HepG2 (cell line): ENCODE results near the gene CHST12. TPM values are rescaled to one million over a fixed set of nuclear protein-coding genes. Genes with fewer than 3 reads are reported as not detected.

Experiments
- ATAC-seq: fragments of 200-7000 bp; cut with Tn5 transposase; 3 replicates; pipeline ENCODE4 v1.9.1; 2020; ENCODE audit warnings: mild to moderate bottlenecking, moderate library complexity
- BruUV-seq: library from RNA; stranded (reverse); fragments of 400-500 nt; replicated peaks from 2 replicates; lab custom pipeline; 2021; lab: Mats Ljungman, UMichigan
- CTCF ChIA-PET: fragments of 300-600 bp; formaldehyde crosslinking; extraction: SDS; loops from one replicate; lab custom pipeline; 2021; ENCODE audit warnings: low total read pairs, inconsistent platforms, low intra/inter-chr PET ratio; lab: Yijun Ruan, JAX
- POLR2A ChIA-PET: fragments of 350-600 bp; sonication (Branson Sonifier 250); formaldehyde crosslinking; loops from one replicate; lab custom pipeline; 2020; ENCODE audit warnings: antibody characterized with exemption, inconsistent platforms; lab: Yijun Ruan, JAX
- DNase-seq: peaks from one replicate; pipeline ENCODE4 v3.0.0-alpha.2; 2015; ENCODE audit warnings: low spot score
- FAIRE-seq: peaks from 3 replicates; lab custom pipeline; 2011; peaks lifted over from hg19 to GRCh38; lab: Jason Lieb, UNC
- H2AFZ ChIP-seq: one replicate; pipeline ENCODE4 v1.6.1; 2011; ENCODE audit warnings: low read length, inconsistent platforms
- H3K27ac ChIP-seq: fragments of 300-600 bp; 3 replicates; pipeline ENCODE4 v1.8.0; 2011; ENCODE audit warnings: mixed run types, mild to moderate bottlenecking, mixed read lengths, low read length, inconsistent platforms; ENCODE audit not compliant: insufficient read depth; ENCODE audit errors: extremely low read length
- H3K27me3 ChIP-seq, 2 experiments: fragments of 200-600 bp in 1 of 2; 2 replicates in 1 of 2; 3 replicates in 1 of 2; pipeline versions ENCODE4 v1.6.0 to v1.8.0; 2011; ENCODE audit warnings: low read length in 2 of 2, mild to moderate bottlenecking in 2 of 2, moderate library complexity in 2 of 2, inconsistent platforms in 1 of 2; ENCODE audit not compliant: insufficient read depth in 2 of 2, control insufficient read depth in 1 of 2
- H3K36me3 ChIP-seq, 2 experiments: fragments of 200-600 bp in 1 of 2; replicated peaks in 1 of 2; 2 replicates in 1 of 2; 3 replicates in 1 of 2; pipeline versions ENCODE4 v1.5.1 to v1.8.0; 2011; ENCODE audit warnings: low read length in 2 of 2, inconsistent platforms in 1 of 2; ENCODE audit not compliant: insufficient read depth in 2 of 2, control insufficient read depth in 1 of 2
- H3K4me1 ChIP-seq: 2 replicates; pipeline ENCODE4 v1.5.1; 2012; ENCODE audit warnings: low read length, inconsistent platforms; ENCODE audit not compliant: insufficient read depth
- H3K4me2 ChIP-seq: 2 replicates; pipeline ENCODE4 v1.6.0; 2011; ENCODE audit warnings: low read depth, low read length, inconsistent platforms
- H3K4me3 ChIP-seq, 3 experiments: fragments of 200-600 bp in 1 of 3; sonication (generic), shearing (Covaris generic) in 1 of 3; replicated peaks in 1 of 3; 2 replicates each; pipeline ENCODE4 v1.5.1; 2011 to 2016; ENCODE audit warnings: low read length in 3 of 3, inconsistent platforms in 2 of 3, low read depth in 2 of 3, mild to moderate bottlenecking in 2 of 3, control low read depth in 1 of 3, mixed read lengths in 1 of 3; ENCODE audit not compliant: insufficient read depth in 1 of 3
- H3K79me2 ChIP-seq: one replicate; pipeline ENCODE4 v1.6.1; 2011; ENCODE audit warnings: low read length, inconsistent platforms; ENCODE audit not compliant: insufficient read depth
- H3K9ac ChIP-seq: 2 replicates; pipeline ENCODE4 v1.6.0; 2011; ENCODE audit warnings: mild to moderate bottlenecking, low read depth, low read length, inconsistent platforms; ENCODE audit not compliant: insufficient read depth
- H3K9me3 ChIP-seq: 2 replicates; pipeline ENCODE4 v1.5.1; 2012; ENCODE audit warnings: mild to moderate bottlenecking, low read length
- H4K20me1 ChIP-seq: 2 replicates; pipeline ENCODE4 v1.6.0; 2011; ENCODE audit warnings: inconsistent platforms, mild to moderate bottlenecking, low read length, moderate library complexity; ENCODE audit not compliant: insufficient read depth
- CENPT ChIP-seq: sonication (generic); formaldehyde crosslinking; IDR thresholded peaks from 2 replicates; pipeline ENCODE4 v1.8.0; 2022; ENCODE audit warnings: low read depth, mild to moderate bottlenecking, moderate library complexity, missing genetic modification reagents
- E2F1 ChIP-seq: sonication (generic); formaldehyde crosslinking; IDR thresholded peaks from 2 replicates; pipeline ENCODE4 v1.5.0; 2020; ENCODE audit warnings: missing genetic modification reagents
- FOXA3 ChIP-seq: IDR thresholded peaks from 2 replicates; pipeline ENCODE4 v1.6.1; 2016; ENCODE audit warnings: missing genetic modification reagents, missing compliant biosample characterization
- FOXM1 ChIP-seq: sonication (generic); formaldehyde crosslinking; IDR thresholded peaks from 2 replicates; pipeline ENCODE4 v1.5.0; 2020; ENCODE audit warnings: missing genetic modification reagents
- HDAC6 ChIP-seq: fragments of 200-600 bp; sonication (generic); IDR thresholded peaks from 2 replicates; pipeline ENCODE4 v1.7.0; 2017; ENCODE audit warnings: mild to moderate bottlenecking, antibody characterized with exemption, low read length, low read depth
- IRF2 ChIP-seq: IDR thresholded peaks from 2 replicates; pipeline ENCODE4 v1.6.1; 2018; ENCODE audit warnings: missing genetic modification reagents, missing compliant biosample characterization
- MAX ChIP-seq: IDR thresholded peaks from 2 replicates; pipeline ENCODE4 v1.6.1; 2012; ENCODE audit warnings: inconsistent platforms
- MTF1 ChIP-seq: sonication (generic); formaldehyde crosslinking; IDR thresholded peaks from 2 replicates; pipeline ENCODE4 v1.5.0; 2020; ENCODE audit warnings: missing genetic modification reagents
- PHF20 ChIP-seq: sonication (generic); formaldehyde crosslinking; IDR thresholded peaks from 2 replicates; pipeline ENCODE4 v1.5.0; 2020; ENCODE audit warnings: mild to moderate bottlenecking, missing genetic modification reagents
- RFXANK ChIP-seq: IDR thresholded peaks from 2 replicates; pipeline ENCODE4 v1.6.1; 2016
- ZNF224 ChIP-seq: sonication (generic); formaldehyde crosslinking; IDR thresholded peaks from 2 replicates; pipeline ENCODE4 v1.5.0; 2020; ENCODE audit warnings: mild to moderate bottlenecking, missing genetic modification reagents
- ZNF431 ChIP-seq: sonication (generic); formaldehyde crosslinking; IDR thresholded peaks from 2 replicates; pipeline ENCODE4 v1.9.0; 2022; ENCODE audit warnings: missing genetic modification reagents, low read depth, mild to moderate bottlenecking, borderline replicate concordance
- ZNF501 ChIP-seq: sonication (generic); formaldehyde crosslinking; IDR thresholded peaks from 2 replicates; pipeline ENCODE4 v1.5.1; 2020; ENCODE audit warnings: mild to moderate bottlenecking, moderate library complexity, missing genetic modification reagents
- ZNF563 ChIP-seq: sonication (generic); formaldehyde crosslinking; IDR thresholded peaks from 2 replicates; pipeline ENCODE4 v1.8.0; 2022; ENCODE audit warnings: mild to moderate bottlenecking, moderate library complexity, missing genetic modification reagents
- ZNF619 ChIP-seq: sonication (generic); formaldehyde crosslinking; IDR thresholded peaks from 2 replicates; pipeline ENCODE4 v1.4.0; 2020; ENCODE audit warnings: mild to moderate bottlenecking, missing genetic modification reagents
- ZNF644 ChIP-seq: IDR thresholded peaks from 2 replicates; pipeline ENCODE4 v1.6.1; 2016; ENCODE audit warnings: low read depth
- WGBS: methylation state at CpG from one replicate; pipeline ENCODE4 v1.1.6; 2017; ENCODE audit warnings: low lambda C conversion rate; 5-methylcytosine and 5-hydroxymethylcytosine counted together
- in situ Hi-C: cut with HindIII; loops from 2 replicates; pipeline ENCODE4 v1.10.0; 2017; ENCODE audit warnings: low pct_unique_long_range_greater_than_20kb; ENCODE audit not compliant: extremely low pct_ligation_motif_present
- intact Hi-C: fragments of 100-400 bp; cut with micrococcal nuclease; formaldehyde crosslinking; loops from one replicate; pipeline ENCODE4 v1.10.0; 2022; ENCODE audit not compliant: unreplicated experiment
- polyA plus RNA-seq, 8 experiments: library from polyadenylated mRNA; depleted of rRNA in 3 of 8; stranded (reverse) in 7 of 8; unstranded in 1 of 8; fragments of >200 nt; fragmentation: Illumina TruSeq in 4 of 8; extraction: Trizol in 4 of 8; gene quantifications; 2 replicates each; pipeline versions ENCODE4 v1.2.1 to v1.2.3, GENCODE V29; 2011 to 2016; ENCODE audit warnings: low read depth in 4 of 8, missing spikeins in 1 of 8, mixed read lengths in 1 of 8; ENCODE audit not compliant: insufficient read depth in 1 of 8
- total RNA-seq, 5 experiments: library from RNA; depleted of rRNA; stranded (reverse); fragments of >200 nt; fragmentation: Illumina TruSeq; extraction: Trizol; gene quantifications; 2 replicates each; pipeline ENCODE4 v1.2.3, GENCODE V29; 2016; ENCODE audit warnings: low read depth in 1 of 5
- TF ChIP-seq, protein P1 (sequence below): sonication (generic); formaldehyde crosslinking; IDR thresholded peaks from 2 replicates; pipeline ENCODE4 v1.8.1; 2022; ENCODE audit warnings: mild to moderate bottlenecking, missing genetic modification reagents
- TF ChIP-seq, protein P2 (sequence below): sonication (generic); formaldehyde crosslinking; IDR thresholded peaks from 2 replicates; pipeline ENCODE4 v1.8.0; 2022; ENCODE audit warnings: missing genetic modification reagents, mild to moderate bottlenecking, inconsistent platforms, borderline replicate concordance
- TF ChIP-seq, protein P3 (sequence below): sonication (generic); formaldehyde crosslinking; IDR thresholded peaks from 2 replicates; pipeline ENCODE4 v1.4.0; 2020; ENCODE audit warnings: missing genetic modification reagents, borderline replicate concordance

Gene CHST12
- total and polyA plus RNA-seq, 2 of the 13 experiments (the other 11 are each of a cell fraction or from before 2014, with no cell fraction given): 6.4 to 15.8 TPM

DNA sequence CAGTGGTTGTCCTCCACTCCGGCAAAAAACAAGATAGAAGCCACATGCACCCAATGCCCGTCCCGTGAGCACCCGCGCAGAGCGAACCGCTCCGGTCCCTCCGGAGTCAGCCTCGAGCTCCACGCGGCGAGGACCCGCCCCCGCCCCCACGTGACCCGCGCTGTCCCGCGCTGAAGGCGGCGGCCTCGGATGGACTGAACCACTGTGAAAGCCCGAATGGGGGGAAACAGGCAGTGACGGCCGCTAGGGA lies 49.5 kb upstream of the CHST12 start:
- H2AFZ ChIP-seq: peak overlapping the region; percentile 95
- peaks cover 54% of the 10 kb centered on the region for H3K79me2 ChIP-seq
- under 1% methylated on average over 20 of the region's 26 CpGs for WGBS
- intact Hi-C loops: loop anchor here (2.0 kb wide), 1 partner anchor 111 kb away; the partner anchor contains the start of genes MRM2 and NUDT1
- peak overlapping the region; percentile 100 for H3K27ac ChIP-seq
- BruUV-seq: no TSS peak
- peak overlapping the region; percentile 96 to 98 (median 97) for H3K4me3 ChIP-seq
- peak; percentile 86 for ATAC-seq
- peaks cover 48% of the 10 kb centered on the region for H3K4me1 ChIP-seq
- POLR2A ChIA-PET: interaction anchor here (0.6 to 1.7 kb wide), 18 partner anchors 11 to 243 kb away, joined by 3 to 10 read pairs (median 5); partner anchors contain the start of genes CHST12, MAD1L1, MRM2 and NUDT1
- peaks cover 31% of the 10 kb centered on the region for H4K20me1 ChIP-seq
- in situ Hi-C loops: no loop called here
- no peak for FAIRE-seq
- CTCF ChIA-PET: no interaction called here
- peak overlapping the region; percentile 100 for H3K9ac ChIP-seq
- no peaks in the 10 kb centered on the region; a peak in 1 of 5 replicates for H3K27me3 ChIP-seq
- H3K4me2 ChIP-seq: peak overlapping the region; percentile 80
- peaks cover 2 to 19% of the 10 kb centered on the region in 2 experiments; a peak in 3 of 5 replicates for H3K36me3 ChIP-seq
- H3K9me3 ChIP-seq: no peaks in the 10 kb centered on the region
- DNase-seq: peak; percentile 78
- TF ChIP-seq ZNF644 (CRISPR knock-in tag) (no peak), FOXM1 (CRISPR knock-in tag) (0 out of 2 replicates have a peak, but pooled peaks have one; percentile 71), IRF2 (CRISPR knock-in tag) (peak; percentile 45; the same call in 1 of the 2 replicates), MAX (peak; percentile 100), HDAC6 (no peak), ZNF619 (CRISPR knock-in tag) (peak; percentile 91), E2F1 (CRISPR knock-in tag) (peak; percentile 95), RFXANK (CRISPR knock-in tag) (0 out of 2 replicates have a peak, but pooled peaks have one; percentile 53), ZNF501 (CRISPR knock-in tag) (0 out of 2 replicates have a peak, but pooled peaks have one; percentile 94), FOXA3 (0 out of 2 replicates have a peak, but pooled peaks have one; percentile 34), PHF20 (peak; percentile 72; the same call in 1 of the 2 replicates), ZNF224 (peak; percentile 26; the same call in 1 of the 2 replicates), MTF1 (CRISPR knock-in tag) (peak; percentile 54; the same call in 1 of the 2 replicates), CENPT (CRISPR knock-in tag) (peak; percentile 63; the same call in 1 of the 2 replicates), ZNF563 (CRISPR knock-in tag) (peak; percentile 93), ZNF431 (peak; percentile 91)
- TF ChIP-seq, protein P1, sequence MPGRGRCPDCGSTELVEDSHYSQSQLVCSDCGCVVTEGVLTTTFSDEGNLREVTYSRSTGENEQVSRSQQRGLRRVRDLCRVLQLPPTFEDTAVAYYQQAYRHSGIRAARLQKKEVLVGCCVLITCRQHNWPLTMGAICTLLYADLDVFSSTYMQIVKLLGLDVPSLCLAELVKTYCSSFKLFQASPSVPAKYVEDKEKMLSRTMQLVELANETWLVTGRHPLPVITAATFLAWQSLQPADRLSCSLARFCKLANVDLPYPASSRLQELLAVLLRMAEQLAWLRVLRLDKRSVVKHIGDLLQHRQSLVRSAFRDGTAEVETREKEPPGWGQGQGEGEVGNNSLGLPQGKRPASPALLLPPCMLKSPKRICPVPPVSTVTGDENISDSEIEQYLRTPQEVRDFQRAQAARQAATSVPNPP (CRISPR knock-in tag): peak; percentile 87; the same call in 1 of the 2 replicates
- TF ChIP-seq, protein P2, sequence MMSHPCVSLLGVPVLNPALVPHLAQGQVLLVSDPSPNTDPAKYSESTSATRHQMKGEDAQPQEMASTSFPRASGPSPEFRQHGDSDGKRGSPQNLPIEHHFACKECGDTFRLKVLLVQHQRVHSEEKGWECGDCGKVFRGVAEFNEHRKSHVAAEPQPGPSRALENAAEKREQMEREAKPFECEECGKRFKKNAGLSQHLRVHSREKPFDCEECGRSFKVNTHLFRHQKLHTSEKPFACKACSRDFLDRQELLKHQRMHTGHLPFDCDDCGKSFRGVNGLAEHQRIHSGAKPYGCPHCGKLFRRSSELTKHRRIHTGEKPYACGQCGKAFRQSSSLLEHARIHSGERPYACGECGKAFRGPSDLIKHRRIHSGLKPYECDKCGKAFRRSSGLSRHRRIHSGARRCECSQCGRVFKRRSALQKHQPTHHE (CRISPR knock-in tag): no peak; the same call in 1 of the 2 replicates
- TF ChIP-seq, protein P3, sequence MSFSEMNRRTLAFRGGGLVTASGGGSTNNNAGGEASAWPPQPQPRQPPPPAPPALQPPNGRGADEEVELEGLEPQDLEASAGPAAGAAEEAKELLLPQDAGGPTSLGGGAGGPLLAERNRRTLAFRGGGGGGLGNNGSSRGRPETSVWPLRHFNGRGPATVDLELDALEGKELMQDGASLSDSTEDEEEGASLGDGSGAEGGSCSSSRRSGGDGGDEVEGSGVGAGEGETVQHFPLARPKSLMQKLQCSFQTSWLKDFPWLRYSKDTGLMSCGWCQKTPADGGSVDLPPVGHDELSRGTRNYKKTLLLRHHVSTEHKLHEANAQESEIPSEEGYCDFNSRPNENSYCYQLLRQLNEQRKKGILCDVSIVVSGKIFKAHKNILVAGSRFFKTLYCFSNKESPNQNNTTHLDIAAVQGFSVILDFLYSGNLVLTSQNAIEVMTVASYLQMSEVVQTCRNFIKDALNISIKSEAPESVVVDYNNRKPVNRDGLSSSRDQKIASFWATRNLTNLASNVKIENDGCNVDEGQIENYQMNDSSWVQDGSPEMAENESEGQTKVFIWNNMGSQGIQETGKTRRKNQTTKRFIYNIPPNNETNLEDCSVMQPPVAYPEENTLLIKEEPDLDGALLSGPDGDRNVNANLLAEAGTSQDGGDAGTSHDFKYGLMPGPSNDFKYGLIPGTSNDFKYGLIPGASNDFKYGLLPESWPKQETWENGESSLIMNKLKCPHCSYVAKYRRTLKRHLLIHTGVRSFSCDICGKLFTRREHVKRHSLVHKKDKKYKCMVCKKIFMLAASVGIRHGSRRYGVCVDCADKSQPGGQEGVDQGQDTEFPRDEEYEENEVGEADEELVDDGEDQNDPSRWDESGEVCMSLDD (CRISPR knock-in tag): peak; percentile 64; the same call in 1 of the 2 replicates
